DOHH2 (cell line): Measurements from ENCODE around the gene ENTPD8.

Experiments used
- EZH2phosphoT487 ChIP-seq: fragments of 200-600 bp; sonication (generic); IDR thresholded peaks from 2 replicates; pipeline ENCODE4 v1.6.1; 2017; ENCODE audit warnings: borderline replicate concordance, mild to moderate bottlenecking, antibody characterized with exemption, low read length, moderate library complexity, mixed read lengths
- TF ChIP-seq, protein P1 (sequence below): fragments of 200-600 bp; sonication (generic); IDR thresholded peaks from one replicate; pipeline ENCODE4 v1.5.1; 2014; ENCODE audit warnings: antibody characterized with exemption, mild to moderate bottlenecking, low read depth, low read length; ENCODE audit not compliant: poor library complexity, severe bottlenecking

DNA sequence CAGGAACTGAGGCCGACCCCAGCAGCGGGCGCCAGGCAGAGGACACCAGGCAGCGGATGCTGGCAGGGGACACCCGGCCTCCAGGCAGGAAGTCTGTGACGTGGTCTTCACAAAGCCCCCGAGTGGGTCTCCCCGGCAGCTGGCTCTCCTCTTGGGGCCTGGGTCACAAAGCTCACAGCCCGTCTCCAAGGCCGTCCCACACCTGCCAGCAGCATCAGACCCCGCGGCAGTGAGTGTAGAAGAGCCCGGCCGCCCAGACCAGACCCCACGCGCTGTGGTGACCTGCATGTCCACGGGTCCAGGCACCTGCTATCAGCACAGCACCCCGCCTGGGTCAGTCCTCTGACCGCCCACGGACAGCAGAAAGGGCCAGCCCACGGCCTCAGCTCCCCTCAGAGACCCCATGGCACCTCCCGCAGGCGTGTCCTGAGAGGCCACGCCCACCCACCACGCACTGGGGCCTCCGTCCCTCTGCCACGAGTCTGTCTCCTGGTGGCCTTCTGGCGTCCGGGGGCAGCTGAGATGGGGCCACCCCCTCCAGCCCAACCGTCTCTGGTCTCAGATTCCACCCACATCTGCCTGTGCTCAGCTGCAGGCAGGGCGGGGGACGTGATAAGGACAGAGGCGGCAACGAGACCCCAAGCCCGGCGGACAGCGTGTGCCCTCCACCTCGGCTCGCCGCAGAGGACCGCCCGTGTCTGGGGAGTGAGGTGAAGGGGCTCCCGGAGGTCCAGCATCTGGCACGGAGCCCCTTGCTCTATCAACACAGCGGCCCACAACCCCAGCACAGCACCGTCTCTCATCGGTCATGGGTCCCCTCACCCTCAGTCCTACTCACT is 52.3 kb downstream of the ENTPD8 start:
- TF ChIP-seq, protein P1, sequence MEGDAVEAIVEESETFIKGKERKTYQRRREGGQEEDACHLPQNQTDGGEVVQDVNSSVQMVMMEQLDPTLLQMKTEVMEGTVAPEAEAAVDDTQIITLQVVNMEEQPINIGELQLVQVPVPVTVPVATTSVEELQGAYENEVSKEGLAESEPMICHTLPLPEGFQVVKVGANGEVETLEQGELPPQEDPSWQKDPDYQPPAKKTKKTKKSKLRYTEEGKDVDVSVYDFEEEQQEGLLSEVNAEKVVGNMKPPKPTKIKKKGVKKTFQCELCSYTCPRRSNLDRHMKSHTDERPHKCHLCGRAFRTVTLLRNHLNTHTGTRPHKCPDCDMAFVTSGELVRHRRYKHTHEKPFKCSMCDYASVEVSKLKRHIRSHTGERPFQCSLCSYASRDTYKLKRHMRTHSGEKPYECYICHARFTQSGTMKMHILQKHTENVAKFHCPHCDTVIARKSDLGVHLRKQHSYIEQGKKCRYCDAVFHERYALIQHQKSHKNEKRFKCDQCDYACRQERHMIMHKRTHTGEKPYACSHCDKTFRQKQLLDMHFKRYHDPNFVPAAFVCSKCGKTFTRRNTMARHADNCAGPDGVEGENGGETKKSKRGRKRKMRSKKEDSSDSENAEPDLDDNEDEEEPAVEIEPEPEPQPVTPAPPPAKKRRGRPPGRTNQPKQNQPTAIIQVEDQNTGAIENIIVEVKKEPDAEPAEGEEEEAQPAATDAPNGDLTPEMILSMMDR: no peak
- no peak for TF ChIP-seq EZH2phosphoT487
